WTC11 (cell line): ENCODE data around the gene PAFAH2. TPM values are rescaled to one million over a fixed set of nuclear protein-coding genes. Genes with fewer than 3 reads are reported as not detected.
A peak's percentile ranks its signal among the peaks of the same experiment; 100 is the strongest.

Source experiments
- ETV6 ChIP-seq: sonication (generic); formaldehyde crosslinking; IDR thresholded peaks from 2 replicates; pipeline ENCODE4 v1.8.1; 2022; ENCODE audit warnings: mild to moderate bottlenecking, missing genetic modification reagents
- GABPB1 ChIP-seq: sonication (generic); formaldehyde crosslinking; IDR thresholded peaks from 2 replicates; pipeline ENCODE4 v1.8.1; 2023; ENCODE audit warnings: mild to moderate bottlenecking, missing genetic modification reagents
- HMGXB4 ChIP-seq: sonication (generic); formaldehyde crosslinking; IDR thresholded peaks from 2 replicates; pipeline ENCODE4 v1.8.1; 2023; ENCODE audit warnings: mild to moderate bottlenecking, moderate library complexity, missing genetic modification reagents
- JUN ChIP-seq: sonication (generic); formaldehyde crosslinking; IDR thresholded peaks from 2 replicates; pipeline ENCODE4 v1.8.0; 2023; ENCODE audit warnings: mild to moderate bottlenecking, missing genetic modification reagents
- MYBL2 ChIP-seq: sonication (generic); formaldehyde crosslinking; IDR thresholded peaks from 2 replicates; pipeline ENCODE4 v1.8.1; 2023; ENCODE audit warnings: mild to moderate bottlenecking, moderate library complexity, missing genetic modification reagents
- NFE2L1 ChIP-seq: sonication (generic); formaldehyde crosslinking; IDR thresholded peaks from 2 replicates; pipeline ENCODE4 v1.8.1; 2023; ENCODE audit warnings: missing genetic modification reagents
- OVOL2 ChIP-seq: fragments of 250-450 bp; sonication (Bioruptor Pico); IDR thresholded peaks from 2 replicates; pipeline ENCODE4 v1.9.0; 2021; ENCODE audit warnings: mild to moderate bottlenecking, borderline replicate concordance
- RELA ChIP-seq: sonication (generic); formaldehyde crosslinking; IDR thresholded peaks from 2 replicates; pipeline ENCODE4 v1.8.1; 2022; ENCODE audit warnings: missing genetic modification reagents, mild to moderate bottlenecking, borderline replicate concordance
- SMAD3 ChIP-seq: sonication (generic); formaldehyde crosslinking; IDR thresholded peaks from 2 replicates; pipeline ENCODE4 v1.8.0; 2022; ENCODE audit warnings: missing genetic modification reagents, mild to moderate bottlenecking, borderline replicate concordance
- SOX15 ChIP-seq: fragments of 250-450 bp; sonication (Bioruptor Pico); IDR thresholded peaks from 2 replicates; pipeline ENCODE4 v1.9.0; 2021; ENCODE audit warnings: mild to moderate bottlenecking
- TEAD4 ChIP-seq: sonication (generic); formaldehyde crosslinking; IDR thresholded peaks from 2 replicates; pipeline ENCODE4 v1.8.0; 2022; ENCODE audit warnings: mild to moderate bottlenecking, missing genetic modification reagents
- TP53 ChIP-seq: sonication (generic); formaldehyde crosslinking; IDR thresholded peaks from 2 replicates; pipeline ENCODE4 v1.8.1; 2023; ENCODE audit warnings: mild to moderate bottlenecking, missing genetic modification reagents
- USF1 ChIP-seq: sonication (generic); formaldehyde crosslinking; IDR thresholded peaks from 2 replicates; pipeline ENCODE4 v1.8.0; 2022; ENCODE audit warnings: mild to moderate bottlenecking, missing genetic modification reagents
- USF2 ChIP-seq: sonication (generic); formaldehyde crosslinking; IDR thresholded peaks from 2 replicates; pipeline ENCODE4 v1.8.1; 2023; ENCODE audit warnings: mild to moderate bottlenecking, missing genetic modification reagents, moderate library complexity
- ZBTB43 ChIP-seq: sonication (generic); formaldehyde crosslinking; IDR thresholded peaks from 2 replicates; pipeline ENCODE4 v1.8.1; 2023; ENCODE audit warnings: mild to moderate bottlenecking, missing genetic modification reagents
- ZNF219 ChIP-seq: sonication (generic); formaldehyde crosslinking; IDR thresholded peaks from 2 replicates; pipeline ENCODE4 v1.8.0; 2023; ENCODE audit warnings: missing genetic modification reagents, mild to moderate bottlenecking, borderline replicate concordance
- ZNF281 ChIP-seq: sonication (generic); formaldehyde crosslinking; IDR thresholded peaks from 2 replicates; pipeline ENCODE4 v1.8.0; 2023; ENCODE audit warnings: mild to moderate bottlenecking, missing genetic modification reagents
- ZSCAN18 ChIP-seq: fragments of 250-450 bp; sonication (Bioruptor Pico); IDR thresholded peaks from 2 replicates; pipeline ENCODE4 v2.1.2; 2022; ENCODE audit warnings: mild to moderate bottlenecking, moderate library complexity
- total RNA-seq: library from RNA; stranded (reverse); gene quantifications from 3 replicates; pipeline ENCODE4 v1.2.3, GENCODE V29; 2021
- TF ChIP-seq, protein P1 (sequence below): sonication (generic); formaldehyde crosslinking; IDR thresholded peaks from 2 replicates; pipeline ENCODE4 v1.8.1; 2022; ENCODE audit warnings: low read depth, mild to moderate bottlenecking, moderate library complexity, missing genetic modification reagents, borderline replicate concordance
- TF ChIP-seq, protein P2 (sequence below): fragments of 250-450 bp; sonication (Bioruptor Pico); IDR thresholded peaks from 2 replicates; pipeline ENCODE4 v1.9.0; 2021; ENCODE audit warnings: mild to moderate bottlenecking
- TF ChIP-seq, protein P3 (sequence below): sonication (generic); formaldehyde crosslinking; IDR thresholded peaks from 2 replicates; pipeline ENCODE4 v1.8.0; 2023; ENCODE audit warnings: missing genetic modification reagents, mild to moderate bottlenecking, borderline replicate concordance
- TF ChIP-seq, protein P4 (sequence below): sonication (generic); formaldehyde crosslinking; IDR thresholded peaks from 2 replicates; pipeline ENCODE4 v1.8.1; 2022; ENCODE audit warnings: mild to moderate bottlenecking, missing genetic modification reagents, moderate library complexity, borderline replicate concordance

The PAFAH2 gene
- total RNA-seq, 1 experiment from 2014 or later, result 11.5 TPM

- TF ChIP-seq USF2, result no peak
- TF ChIP-seq SMAD3 (CRISPR knock-in tag), result no peak
- peak; percentile 13; the same call in 1 of the 2 replicates for TF ChIP-seq HMGXB4 (CRISPR knock-in tag)
- TF ChIP-seq, protein P1, sequence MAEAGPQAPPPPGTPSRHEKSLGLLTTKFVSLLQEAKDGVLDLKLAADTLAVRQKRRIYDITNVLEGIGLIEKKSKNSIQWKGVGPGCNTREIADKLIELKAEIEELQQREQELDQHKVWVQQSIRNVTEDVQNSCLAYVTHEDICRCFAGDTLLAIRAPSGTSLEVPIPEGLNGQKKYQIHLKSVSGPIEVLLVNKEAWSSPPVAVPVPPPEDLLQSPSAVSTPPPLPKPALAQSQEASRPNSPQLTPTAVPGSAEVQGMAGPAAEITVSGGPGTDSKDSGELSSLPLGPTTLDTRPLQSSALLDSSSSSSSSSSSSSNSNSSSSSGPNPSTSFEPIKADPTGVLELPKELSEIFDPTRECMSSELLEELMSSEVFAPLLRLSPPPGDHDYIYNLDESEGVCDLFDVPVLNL (CRISPR knock-in tag), result 0 out of 2 replicates have a peak, but pooled peaks have one; percentile 4
- TF ChIP-seq, protein P2, sequence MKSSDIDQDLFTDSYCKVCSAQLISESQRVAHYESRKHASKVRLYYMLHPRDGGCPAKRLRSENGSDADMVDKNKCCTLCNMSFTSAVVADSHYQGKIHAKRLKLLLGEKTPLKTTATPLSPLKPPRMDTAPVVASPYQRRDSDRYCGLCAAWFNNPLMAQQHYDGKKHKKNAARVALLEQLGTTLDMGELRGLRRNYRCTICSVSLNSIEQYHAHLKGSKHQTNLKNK, result no peak
- no peak for TF ChIP-seq USF1 (CRISPR knock-in tag)
- TF ChIP-seq ZSCAN18 (CRISPR knock-in tag), result no peak
- TF ChIP-seq OVOL2, result no peak
- TF ChIP-seq RELA (CRISPR knock-in tag), result no peak
- no peak for TF ChIP-seq GABPB1 (CRISPR knock-in tag)
- TF ChIP-seq SOX15 (CRISPR knock-in tag), result no peak
- TF ChIP-seq TP53 (CRISPR knock-in tag), result no peak
- no peak for TF ChIP-seq ZNF219 (CRISPR knock-in tag)
- no peak for TF ChIP-seq JUN (CRISPR knock-in tag)
- TF ChIP-seq ETV6 (CRISPR knock-in tag), result no peak
- no peak for TF ChIP-seq ZNF281 (CRISPR knock-in tag)
- no peak for TF ChIP-seq TEAD4
- TF ChIP-seq ZBTB43, result 0 out of 2 replicates have a peak, but pooled peaks have one; percentile 3
- TF ChIP-seq, protein P3, sequence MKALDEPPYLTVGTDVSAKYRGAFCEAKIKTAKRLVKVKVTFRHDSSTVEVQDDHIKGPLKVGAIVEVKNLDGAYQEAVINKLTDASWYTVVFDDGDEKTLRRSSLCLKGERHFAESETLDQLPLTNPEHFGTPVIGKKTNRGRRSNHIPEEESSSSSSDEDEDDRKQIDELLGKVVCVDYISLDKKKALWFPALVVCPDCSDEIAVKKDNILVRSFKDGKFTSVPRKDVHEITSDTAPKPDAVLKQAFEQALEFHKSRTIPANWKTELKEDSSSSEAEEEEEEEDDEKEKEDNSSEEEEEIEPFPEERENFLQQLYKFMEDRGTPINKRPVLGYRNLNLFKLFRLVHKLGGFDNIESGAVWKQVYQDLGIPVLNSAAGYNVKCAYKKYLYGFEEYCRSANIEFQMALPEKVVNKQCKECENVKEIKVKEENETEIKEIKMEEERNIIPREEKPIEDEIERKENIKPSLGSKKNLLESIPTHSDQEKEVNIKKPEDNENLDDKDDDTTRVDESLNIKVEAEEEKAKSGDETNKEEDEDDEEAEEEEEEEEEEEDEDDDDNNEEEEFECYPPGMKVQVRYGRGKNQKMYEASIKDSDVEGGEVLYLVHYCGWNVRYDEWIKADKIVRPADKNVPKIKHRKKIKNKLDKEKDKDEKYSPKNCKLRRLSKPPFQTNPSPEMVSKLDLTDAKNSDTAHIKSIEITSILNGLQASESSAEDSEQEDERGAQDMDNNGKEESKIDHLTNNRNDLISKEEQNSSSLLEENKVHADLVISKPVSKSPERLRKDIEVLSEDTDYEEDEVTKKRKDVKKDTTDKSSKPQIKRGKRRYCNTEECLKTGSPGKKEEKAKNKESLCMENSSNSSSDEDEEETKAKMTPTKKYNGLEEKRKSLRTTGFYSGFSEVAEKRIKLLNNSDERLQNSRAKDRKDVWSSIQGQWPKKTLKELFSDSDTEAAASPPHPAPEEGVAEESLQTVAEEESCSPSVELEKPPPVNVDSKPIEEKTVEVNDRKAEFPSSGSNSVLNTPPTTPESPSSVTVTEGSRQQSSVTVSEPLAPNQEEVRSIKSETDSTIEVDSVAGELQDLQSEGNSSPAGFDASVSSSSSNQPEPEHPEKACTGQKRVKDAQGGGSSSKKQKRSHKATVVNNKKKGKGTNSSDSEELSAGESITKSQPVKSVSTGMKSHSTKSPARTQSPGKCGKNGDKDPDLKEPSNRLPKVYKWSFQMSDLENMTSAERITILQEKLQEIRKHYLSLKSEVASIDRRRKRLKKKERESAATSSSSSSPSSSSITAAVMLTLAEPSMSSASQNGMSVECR (CRISPR knock-in tag), result 0 out of 2 replicates have a peak, but pooled peaks have one; percentile 29
- 0 out of 2 replicates have a peak, but pooled peaks have one; percentile 9 for TF ChIP-seq MYBL2 (CRISPR knock-in tag)
- no peak for TF ChIP-seq NFE2L1 (CRISPR knock-in tag)
- TF ChIP-seq, protein P4, sequence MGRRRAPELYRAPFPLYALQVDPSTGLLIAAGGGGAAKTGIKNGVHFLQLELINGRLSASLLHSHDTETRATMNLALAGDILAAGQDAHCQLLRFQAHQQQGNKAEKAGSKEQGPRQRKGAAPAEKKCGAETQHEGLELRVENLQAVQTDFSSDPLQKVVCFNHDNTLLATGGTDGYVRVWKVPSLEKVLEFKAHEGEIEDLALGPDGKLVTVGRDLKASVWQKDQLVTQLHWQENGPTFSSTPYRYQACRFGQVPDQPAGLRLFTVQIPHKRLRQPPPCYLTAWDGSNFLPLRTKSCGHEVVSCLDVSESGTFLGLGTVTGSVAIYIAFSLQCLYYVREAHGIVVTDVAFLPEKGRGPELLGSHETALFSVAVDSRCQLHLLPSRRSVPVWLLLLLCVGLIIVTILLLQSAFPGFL, result no peak
These were observed 74.8 kb downstream of the PAFAH2 start (continued) for GRCh38 chr1:25922971-25923552.
